HG03175 (cell line): ENCODE measurements around the gene GRK3.
"Not testable (repeated sequence)": the region's sequence is repeated elsewhere in the genome, so short reads cannot be mapped to it uniquely, and the experiment has no call there.

Experiments used
- ATAC-seq: cut with Tn5 transposase; IDR thresholded peaks from one replicate; pipeline ENCODE4 v1.9.1; 2021; ENCODE audit warnings: mild to moderate bottlenecking, moderate library complexity; ENCODE audit not compliant: unreplicated experiment

The GRK3 gene

GRCh38 chr22:25564320-25564978 is at the start of gene GRK3:
Gene GRK3, plus strand, starts transcription at chr22:25564675. Its CDS starts 366 bp downstream, at chr22:25565041.
- peak; percentile 49 for ATAC-seq

GRCh38 chr22:25518000-25518663 is 46.3 kb upstream of the GRK3 start:
- no peak for ATAC-seq

- no peak for ATAC-seq
Measured at GRCh38 chr22:25525376-25525775, 39.1 kb upstream of the GRK3 start.

- not testable (repeated sequence) for ATAC-seq
Measured at GRCh38 chr22:25525804-25526584, 38.5 kb upstream of the GRK3 start.

- not testable (repeated sequence) for ATAC-seq
Measured at GRCh38 chr22:25527016-25527415, 37.5 kb upstream of the GRK3 start.

- ATAC-seq = not testable (repeated sequence)
Measured at GRCh38 chr22:25528068-25528467, 36.4 kb upstream of the GRK3 start.

GRCh38 chr22:25529059-25529458 is 35.4 kb upstream of the GRK3 start:
- ATAC-seq = not testable (repeated sequence)

GRCh38 chr22:25529541-25530137 is 34.8 kb upstream of the GRK3 start:
- not testable (repeated sequence) for ATAC-seq

GRCh38 chr22:25531677-25532076 is 32.8 kb upstream of the GRK3 start:
- ATAC-seq = not testable (repeated sequence)

- ATAC-seq = no peak
Measured at GRCh38 chr22:25534724-25535123, 29.8 kb upstream of the GRK3 start.

- ATAC-seq = no peak
Measured at GRCh38 chr22:25536589-25536988, 27.9 kb upstream of the GRK3 start.

GRCh38 chr22:25540166-25540907 is 24.1 kb upstream of the GRK3 start:
- no peak for ATAC-seq

GRCh38 chr22:25540908-25541660 is 23.4 kb upstream of the GRK3 start:
- ATAC-seq = no peak

- no peak for ATAC-seq
Measured at GRCh38 chr22:25542191-25542590, 22.3 kb upstream of the GRK3 start.

GRCh38 chr22:25542720-25543402 is 21.6 kb upstream of the GRK3 start:
- ATAC-seq = no peak

- ATAC-seq = no peak
Measured at GRCh38 chr22:25545146-25545545, 19.3 kb upstream of the GRK3 start.

GRCh38 chr22:25545672-25546071 is 18.8 kb upstream of the GRK3 start:
- ATAC-seq = no peak

GRCh38 chr22:25546242-25546641 is 18.2 kb upstream of the GRK3 start:
- no peak for ATAC-seq

GRCh38 chr22:25546751-25547150 is 17.7 kb upstream of the GRK3 start:
- no peak for ATAC-seq
